Heart right ventricle (tissue), 16 donors: Measurements from ENCODE around the gene CTDSPL. TPM values are rescaled to one million over a fixed set of nuclear protein-coding genes. Genes with fewer than 3 reads are reported as not detected.

Experiments
- ATAC-seq, 8 donors: fragments of 200-7000 bp; cut with Tn5 transposase; one replicate each; pipeline ENCODE4 v1.9.1; 2020; ENCODE audit warnings: mild to moderate bottlenecking in 8 of 8, moderate library complexity in 8 of 8, moderate number of reproducible peaks in 1 of 8
- DNase-seq, 2 donors: peaks; one replicate each; pipeline ENCODE4 v3.0.0-alpha.2; 2020
- H3K27ac ChIP-seq, 10 donors: fragments of 200-600 bp; sonication (generic) in 2 of 10; one replicate each; pipeline versions ENCODE4 v1.5.0 to v1.8.0; 2020 to 2022; ENCODE audit warnings: mild to moderate bottlenecking in 3 of 10
- H3K27me3 ChIP-seq, 7 donors: fragments of 200-600 bp; one replicate each; pipeline ENCODE4 v1.8.0; 2021 to 2022; ENCODE audit warnings: mild to moderate bottlenecking in 2 of 7
- H3K36me3 ChIP-seq, 9 donors: fragments of 200-600 bp; sonication (generic) in 1 of 9; one replicate each; pipeline versions ENCODE4 v1.5.0 to v1.8.0; 2020 to 2022; ENCODE audit warnings: mild to moderate bottlenecking in 2 of 9
- H3K4me1 ChIP-seq, 9 donors: fragments of 200-600 bp; sonication (generic) in 1 of 9; one replicate each; pipeline versions ENCODE4 v1.5.0 to v1.8.0; 2020 to 2022; ENCODE audit warnings: mild to moderate bottlenecking in 4 of 9
- H3K4me3 ChIP-seq, 10 donors: fragments of 200-600 bp; sonication (generic) in 2 of 10; one replicate each; pipeline versions ENCODE4 v1.5.0 to v1.8.0; 2020 to 2022; ENCODE audit warnings: mild to moderate bottlenecking in 7 of 10, moderate library complexity in 2 of 10
- H3K9me3 ChIP-seq, 11 donors: fragments of 200-600 bp in 10 of 11; sonication (generic) in 2 of 11; one replicate each; pipeline versions ENCODE4 v1.5.0 to v1.8.0; 2013 to 2022; ENCODE audit warnings: mild to moderate bottlenecking in 2 of 11, control low read depth in 1 of 11, moderate library complexity in 1 of 11
- WGBS, 2 donors: extraction: QIAGEN DNeasy Blood & Tissue Kit; methylation state at CpG; one replicate each; pipeline ENCODE4 v1.1.7; 2013; ENCODE audit warnings: inconsistent platforms in 1 of 2; 5-methylcytosine and 5-hydroxymethylcytosine counted together
- intact Hi-C, 10 donors: fragments of 100-400 bp; cut with DNase I; formaldehyde crosslinking; loops; one replicate each; pipeline versions ENCODE4 v1.11.1 to v1.14.2; 2022
- polyA plus RNA-seq, 2 donors: library from polyadenylated mRNA; stranded (reverse); fragments of 200-250 nt; gene quantifications; one replicate each; pipeline ENCODE4 v1.2.3, GENCODE V29; 2013
- total RNA-seq, 10 donors: library from RNA; stranded (reverse); fragmentation: NEBNext Ultra II Directional in 3 of 10; extraction: Animal tissue kit (Norgen Biotek cat#: 25700) in 3 of 10; gene quantifications; one replicate each; pipeline versions ENCODE4 v1.2.1 to v1.2.4, GENCODE V29; 2021 to 2023
- TF ChIP-seq, protein P1 (sequence below), 9 donors: fragments of 200-600 bp; sonication (generic) in 2 of 9; IDR thresholded peaks; one replicate each; pipeline versions ENCODE4 v1.5.0 to v1.8.0; 2021 to 2022; ENCODE audit warnings: antibody characterized with exemption in 9 of 9, mild to moderate bottlenecking in 5 of 9, moderate library complexity in 1 of 9
- donor health status: Arrhythmogenic right ventricular cardiomyopathy.
- donor health status: ischemic (EF 13 %, LVEDD 7.1; RV severe dilation, severe dysfunction).
- donor health status: healthy with polysubstance abuse.
- donor health status: DM: no; HTN: yes; CAD: no.
- donor health status: DM: no; HTN: no; CAD: no.
- donor health status: ischemic (EF 25% LVEDD 6.9; RV normal size, moderate dysfunction).
- donor health status: ischemic (EF 25% LVEDD 5.7; RV mildly dilated, moderate dysfunction).
- donor health status: healthy.
- donor health status: DM: yes; HTN: yes; CAD: no.
- donor health status: Ischemic cardiomyopathy.
- donor health status: ischemic (EF 35%, LVEDD 5.7; RV mildly dilated, moderate dysfunction).
- donor health status: nonischemic (EF 11% LVEDD 7.7; RV severe dilation, severe dysfunction).
- donor health status: DM: yes; HTN: yes; CAD: no.
- donor health status: PGD.
- donor health status: ischemic (EF 29% LVEDD 5.4; RV normal size, mild dysfunction).
- donor health status: nonischemic (EF 23%, LVEDD 6.1; RV moderate dilation, normal function).

The CTDSPL gene
- total and polyA plus RNA-seq, 12 donors = 5.4 to 51.5 (median 41.2) TPM

DNA sequence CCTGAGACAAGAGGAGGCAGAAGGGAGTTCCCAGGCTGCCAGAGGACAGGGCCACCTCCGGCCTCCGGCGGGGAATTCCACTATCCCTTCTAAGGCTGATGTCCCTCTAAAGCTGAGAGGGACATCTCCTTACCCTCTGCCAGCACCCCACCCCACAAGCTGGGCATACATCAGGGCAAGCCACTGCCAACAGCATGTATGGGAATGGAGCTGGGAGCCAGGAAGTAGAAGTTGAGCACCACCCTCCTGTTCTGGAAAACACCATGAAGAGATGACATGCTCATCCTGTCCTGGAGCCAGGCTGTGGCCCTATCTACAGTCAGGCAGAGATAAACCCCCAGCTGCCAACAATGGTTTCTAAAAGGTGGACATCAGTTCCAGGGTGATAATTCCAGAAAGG lies 160.6 kb downstream of the CTDSPL start:
- Histone ChIP-seq H3K4me3 (no peak overlapping the region), H3K9me3 (no peaks in the 10 kb centered on the region), H3K36me3 (peaks cover 0 to 27% (median 0%) of the 10 kb centered on the region in 9 donors), H3K4me1 (peaks cover 0 to 43% (median 19%) of the 10 kb centered on the region in 9 donors), H3K27me3 (no peaks in the 10 kb centered on the region), H3K27ac (peak overlapping the region in 1 of 10 donors; percentile 27)
- ATAC-seq (no peak), DNase-seq (peak in 1 of 2 donors; percentile 5)
- 51 to 60% methylated on average over 3 of the region's 3 CpGs for WGBS, 2 donors
- TF ChIP-seq, protein P1, sequence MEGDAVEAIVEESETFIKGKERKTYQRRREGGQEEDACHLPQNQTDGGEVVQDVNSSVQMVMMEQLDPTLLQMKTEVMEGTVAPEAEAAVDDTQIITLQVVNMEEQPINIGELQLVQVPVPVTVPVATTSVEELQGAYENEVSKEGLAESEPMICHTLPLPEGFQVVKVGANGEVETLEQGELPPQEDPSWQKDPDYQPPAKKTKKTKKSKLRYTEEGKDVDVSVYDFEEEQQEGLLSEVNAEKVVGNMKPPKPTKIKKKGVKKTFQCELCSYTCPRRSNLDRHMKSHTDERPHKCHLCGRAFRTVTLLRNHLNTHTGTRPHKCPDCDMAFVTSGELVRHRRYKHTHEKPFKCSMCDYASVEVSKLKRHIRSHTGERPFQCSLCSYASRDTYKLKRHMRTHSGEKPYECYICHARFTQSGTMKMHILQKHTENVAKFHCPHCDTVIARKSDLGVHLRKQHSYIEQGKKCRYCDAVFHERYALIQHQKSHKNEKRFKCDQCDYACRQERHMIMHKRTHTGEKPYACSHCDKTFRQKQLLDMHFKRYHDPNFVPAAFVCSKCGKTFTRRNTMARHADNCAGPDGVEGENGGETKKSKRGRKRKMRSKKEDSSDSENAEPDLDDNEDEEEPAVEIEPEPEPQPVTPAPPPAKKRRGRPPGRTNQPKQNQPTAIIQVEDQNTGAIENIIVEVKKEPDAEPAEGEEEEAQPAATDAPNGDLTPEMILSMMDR (IDR thresholded peaks at IDR 0.05) = no peak
- intact Hi-C loops = no loop called here

DNA sequence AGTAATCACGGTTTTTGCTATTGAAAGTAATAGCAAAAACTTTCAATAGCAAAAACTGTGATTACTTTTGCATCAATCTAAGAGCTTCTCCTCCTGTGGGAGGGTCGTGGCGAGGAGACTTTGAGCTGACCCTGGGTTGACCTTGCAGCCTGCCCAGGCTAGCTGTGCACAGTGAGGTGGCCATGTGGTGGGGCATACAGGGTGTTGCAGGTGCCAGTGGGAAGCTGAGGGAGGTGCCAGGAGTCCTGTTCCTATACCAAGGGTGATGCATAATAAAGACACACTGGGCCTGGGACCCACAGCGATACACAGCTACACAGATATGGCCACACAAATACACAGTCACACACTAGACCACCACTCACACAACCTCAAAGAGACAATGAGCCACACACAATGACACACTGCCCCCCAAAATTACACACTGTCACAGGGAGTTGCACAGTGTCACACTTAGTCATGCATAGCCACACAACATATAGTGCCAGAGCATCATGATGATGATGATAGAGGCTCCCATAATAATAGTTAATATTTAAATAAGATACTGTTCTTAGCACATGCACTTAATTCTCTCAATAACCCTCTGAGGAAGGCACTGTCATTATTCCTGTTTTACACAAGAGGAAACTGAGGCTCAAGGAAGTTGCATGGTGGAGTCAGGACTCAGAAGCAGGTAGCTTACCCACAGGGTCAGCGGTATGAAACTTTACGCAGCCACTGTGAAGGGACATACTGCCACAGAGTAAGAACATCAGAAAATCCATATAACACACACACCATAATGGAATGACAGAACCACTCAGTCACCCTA lies 161.4 kb downstream of the CTDSPL start:
- TF ChIP-seq, protein P1 (IDR thresholded peaks at IDR 0.05) = no peak

GRCh38 chr3:38026856-38027255 lies 165.2 kb downstream of the CTDSPL start:
- WGBS, 2 donors = 72 to 82% methylated on average over 4 of the region's 4 CpGs
- H3K27me3 ChIP-seq = peaks cover 0 to 27% (median 0%) of the 10 kb centered on the region in 7 donors
- H3K4me3 ChIP-seq = no peak overlapping the region
- H3K9me3 ChIP-seq = no peaks in the 10 kb centered on the region
- intact Hi-C loops = no loop called here
- ATAC-seq (no peak), DNase-seq (no peak)
- peaks cover 6 to 62% (median 46%) of the 10 kb centered on the region in 9 donors for H3K4me1 ChIP-seq
- no peak overlapping the region for H3K27ac ChIP-seq
- TF ChIP-seq, protein P1 (IDR thresholded peaks at IDR 0.05) = no peak
- no peaks in the 10 kb centered on the region for H3K36me3 ChIP-seq

More for the DNA sequence above, 161.4 kb downstream of the CTDSPL start:
- 87 to 90% methylated on average over 6 of the region's 6 CpGs for WGBS, 2 donors
- Histone ChIP-seq H3K27me3 (no peaks in the 10 kb centered on the region), H3K4me1 (peaks cover 0 to 37% (median 19%) of the 10 kb centered on the region in 9 donors), H3K27ac (peak overlapping the region in 5 of 10 donors; percentile 92 to 98 (median 94)), H3K9me3 (no peaks in the 10 kb centered on the region), H3K36me3 (peaks cover 0 to 19% (median 0%) of the 10 kb centered on the region in 9 donors), H3K4me3 (peak overlapping the region in 5 of 10 donors; percentile 67 to 87 (median 76))
- ATAC-seq (no peak), DNase-seq (peak in 1 of 2 donors; percentile 5)
- intact Hi-C loops = no loop called here

DNA sequence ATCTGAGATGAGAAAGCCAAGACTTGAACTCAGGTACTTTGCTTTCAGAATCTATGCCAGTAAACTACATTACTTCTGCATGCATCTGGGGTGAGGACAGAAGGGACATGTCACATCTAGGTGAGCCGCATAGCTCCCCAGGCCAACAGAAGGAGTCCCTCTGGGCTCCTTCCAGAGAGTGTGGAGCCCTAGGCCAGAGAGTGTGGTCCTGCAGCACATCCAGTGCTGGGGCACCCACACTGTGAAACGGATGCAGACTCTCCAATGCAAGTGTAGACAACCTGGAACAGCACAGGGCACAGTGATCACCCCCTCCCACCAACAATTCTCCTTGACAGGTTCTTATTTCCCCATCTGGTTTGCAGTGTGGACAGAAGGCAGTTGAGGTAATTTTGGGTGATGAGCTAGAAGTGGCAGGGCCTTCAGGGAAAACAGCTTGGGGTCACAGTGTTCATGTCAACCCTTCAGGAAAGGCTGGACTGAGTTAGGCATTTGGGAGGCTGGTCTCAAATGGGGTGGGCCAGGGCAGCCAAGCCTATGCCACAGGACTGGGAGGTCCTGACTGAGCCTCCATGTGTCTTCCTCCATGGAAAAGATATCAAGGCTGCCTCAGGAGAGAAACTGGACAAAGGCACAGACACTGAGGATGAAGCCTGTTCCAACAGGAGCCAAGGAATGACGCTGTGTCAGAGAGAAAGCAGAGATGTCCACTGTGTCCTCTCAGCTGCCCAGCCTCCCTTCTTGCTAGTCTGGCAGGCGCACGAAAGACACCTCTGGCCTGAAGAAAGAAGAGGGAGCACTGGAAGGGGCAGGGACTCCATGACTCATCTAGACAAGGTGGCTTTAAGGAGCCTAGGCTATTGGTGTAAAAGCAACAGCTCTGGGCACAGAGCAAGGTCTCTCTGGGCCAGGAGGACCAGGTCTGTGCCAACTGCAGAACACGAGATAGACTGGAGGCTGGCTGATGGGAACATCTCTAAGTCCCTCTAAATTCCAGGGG lies 166.1 kb downstream of the CTDSPL start:
- Histone ChIP-seq H3K27ac (peak overlapping the region in 4 of 10 donors; percentile 80 to 88 (median 86)), H3K4me1 (peaks cover 6 to 55% (median 46%) of the 10 kb centered on the region in 9 donors), H3K9me3 (no peaks in the 10 kb centered on the region), H3K27me3 (peaks cover 0 to 27% (median 0%) of the 10 kb centered on the region in 7 donors), H3K4me3 (peak overlapping the region in 1 of 10 donors; percentile 95), H3K36me3 (no peaks in the 10 kb centered on the region)
- TF ChIP-seq, protein P1 (IDR thresholded peaks at IDR 0.05) = no peak
- intact Hi-C loops = no loop called here
- DNase-seq (no peak), ATAC-seq (no peak)
- 85 to 87% methylated on average over 6 of the region's 6 CpGs for WGBS, 2 donors
